A549 (cell line): ENCODE results near the gene SPIB. TPM values are rescaled to one million over a fixed set of nuclear protein-coding genes. Genes with fewer than 3 reads are reported as not detected.

Experiments
- ATAC-seq, 2 experiments: fragments of 200-7000 bp in 1 of 2; fragments of >200 bp in 1 of 2; cut with Nextera tagmentation in 1 of 2; cut with Tn5 transposase in 1 of 2; 3 replicates each; pipeline versions ENCODE4 v1.8.0 to v1.9.1; 2018 to 2020; ENCODE audit warnings: mild to moderate bottlenecking in 1 of 2, moderate library complexity in 1 of 2
- CTCF ChIA-PET: fragments of 300-600 bp; sonication (Branson Sonifier 250); formaldehyde crosslinking; extraction: SDS; loops from one replicate; lab custom pipeline; 2021; ENCODE audit warnings: antibody characterized with exemption, inconsistent platforms; lab: Yijun Ruan, JAX
- POLR2A ChIA-PET: fragments of 350-600 bp; formaldehyde crosslinking; extraction: SDS; loops from one replicate; lab custom pipeline; 2021; ENCODE audit warnings: antibody characterized with exemption, inconsistent platforms; lab: Yijun Ruan, JAX
- DNase-seq, 2 experiments: peaks; one replicate each; pipeline versions ENCODE4 v3.0.0 to v3.0.0-alpha.2; 2011 to 2016; ENCODE audit warnings: low read depth in 1 of 2, low spot score in 1 of 2
- FAIRE-seq: peaks from 2 replicates; lab custom pipeline; 2011; peaks lifted over from hg19 to GRCh38; lab: Jason Lieb, UNC
- H3K27ac ChIP-seq, 2 experiments: fragments of >200 bp; sonication (Bioruptor Twin); formaldehyde crosslinking; 3 replicates each; pipeline ENCODE4 v1.5.1; 2016 to 2017
- H3K4me1 ChIP-seq: fragments of >200 bp; sonication (Bioruptor Twin); formaldehyde crosslinking; 3 replicates; pipeline ENCODE4 v1.6.1; 2016
- H3K4me2 ChIP-seq: fragments of >200 bp; sonication (Bioruptor Twin); formaldehyde crosslinking; 3 replicates; pipeline ENCODE4 v1.6.1; 2016
- H3K4me3 ChIP-seq: fragments of >200 bp; sonication (Bioruptor Twin); formaldehyde crosslinking; 3 replicates; pipeline ENCODE4 v1.5.1; 2016
- H3K9me3 ChIP-seq: fragments of >200 bp; sonication (Bioruptor Twin); formaldehyde crosslinking; 3 replicates; pipeline ENCODE4 v1.6.1; 2016
- BHLHE40 ChIP-seq: IDR thresholded peaks from 2 replicates; pipeline ENCODE4 v1.6.1; 2012; ENCODE audit warnings: low read depth, low read length, inconsistent platforms
- CBX2 ChIP-seq: fragments of 200-600 bp; sonication (generic); IDR thresholded peaks from 2 replicates; pipeline ENCODE4 v1.6.1; 2016; ENCODE audit warnings: low read depth, mild to moderate bottlenecking, borderline replicate concordance
- CBX8 ChIP-seq: fragments of 200-600 bp; sonication (generic); IDR thresholded peaks from 2 replicates; pipeline ENCODE4 v1.6.1; 2016
- CEBPB ChIP-seq, 2 experiments: fragments of >200 bp in 1 of 2; sonication (Bioruptor Twin) in 1 of 2; formaldehyde crosslinking in 1 of 2; IDR thresholded peaks; 2 replicates each; pipeline ENCODE4 v1.6.1; 2012 to 2016
- CTCF ChIP-seq: fragments of >200 bp; sonication (Bioruptor Twin); formaldehyde crosslinking; IDR thresholded peaks from 3 replicates; pipeline ENCODE4 v1.5.1; 2016
- E2F6 ChIP-seq: IDR thresholded peaks from 2 replicates; pipeline ENCODE4 v1.6.1; 2012; ENCODE audit warnings: low read depth, borderline replicate concordance
- ESRRA ChIP-seq: fragments of 150-350 bp; IDR thresholded peaks from 2 replicates; pipeline ENCODE4 v1.6.1; 2014; ENCODE audit warnings: mild to moderate bottlenecking, low read length, borderline replicate concordance
- FOSB ChIP-seq: fragments of 250-450 bp; sonication (Bioruptor Pico); IDR thresholded peaks from 2 replicates; pipeline ENCODE4 v1.5.0; 2020; ENCODE audit warnings: mild to moderate bottlenecking, moderate library complexity
- HEYL ChIP-seq: fragments of 250-450 bp; sonication (Bioruptor Pico); IDR thresholded peaks from 2 replicates; pipeline ENCODE4 v1.8.0; 2021; ENCODE audit warnings: mild to moderate bottlenecking, moderate library complexity
- HOXB5 ChIP-seq: fragments of 250-450 bp; sonication (Bioruptor Pico); IDR thresholded peaks from 2 replicates; pipeline ENCODE4 v1.5.0; 2020; ENCODE audit warnings: mild to moderate bottlenecking, moderate library complexity
- JUN ChIP-seq, 2 experiments: fragments of >200 bp; sonication (Bioruptor Twin); formaldehyde crosslinking; IDR thresholded peaks; 2 replicates in 1 of 2; 3 replicates in 1 of 2; pipeline ENCODE4 v1.6.1; 2016 to 2017
- KDM1A ChIP-seq: fragments of 200-600 bp; sonication (generic); IDR thresholded peaks from 2 replicates; pipeline ENCODE4 v1.6.1; 2016; ENCODE audit warnings: low read depth, mild to moderate bottlenecking
- MAZ ChIP-seq: fragments of 150-350 bp; IDR thresholded peaks from 2 replicates; pipeline ENCODE4 v1.6.1; 2014; ENCODE audit warnings: antibody characterized with exemption, low read depth, low read length, borderline replicate concordance
- MYC ChIP-seq: IDR thresholded peaks from 2 replicates; pipeline ENCODE4 v1.6.1; 2012; ENCODE audit warnings: mild to moderate bottlenecking, inconsistent platforms, low read length, improper control_type of control experiment, borderline replicate concordance
- NR3C1 ChIP-seq: fragments of >200 bp; sonication (Bioruptor Twin); formaldehyde crosslinking; IDR thresholded peaks from 3 replicates; pipeline ENCODE4 v1.6.1; 2017
- PHF8 ChIP-seq: fragments of 200-600 bp; sonication (generic); IDR thresholded peaks from 2 replicates; pipeline ENCODE4 v1.6.1; 2016; ENCODE audit warnings: low read depth, mild to moderate bottlenecking, antibody characterized with exemption, moderate library complexity, borderline replicate concordance
- RAD21 ChIP-seq, 2 experiments: fragments of >200 bp in 1 of 2; sonication (Bioruptor Twin) in 1 of 2; formaldehyde crosslinking in 1 of 2; IDR thresholded peaks in 1 of 2; conservative IDR thresholded peaks in 1 of 2; 2 replicates in 1 of 2; 3 replicates in 1 of 2; pipeline ENCODE4 v1.6.1; 2012 to 2018; ENCODE audit warnings: inconsistent platforms in 1 of 2
- REST ChIP-seq: fragments of 200-600 bp; sonication (generic); IDR thresholded peaks from 2 replicates; pipeline ENCODE4 v1.6.1; 2016; ENCODE audit warnings: antibody characterized with exemption, mild to moderate bottlenecking, moderate library complexity
- RNF2 ChIP-seq: fragments of 200-600 bp; sonication (generic); IDR thresholded peaks from 2 replicates; pipeline ENCODE4 v1.6.1; 2016; ENCODE audit warnings: low read depth, mild to moderate bottlenecking, antibody characterized with exemption, moderate library complexity, borderline replicate concordance
- SMC3 ChIP-seq: fragments of >200 bp; sonication (Bioruptor Twin); formaldehyde crosslinking; IDR thresholded peaks from 3 replicates; pipeline ENCODE4 v1.6.1; 2018; ENCODE audit warnings: inconsistent platforms
- ZFP36 ChIP-seq: fragments of 450-650 bp; IDR thresholded peaks from 2 replicates; pipeline ENCODE4 v1.6.1; 2014; ENCODE audit warnings: borderline replicate concordance; ENCODE audit not compliant: partially characterized antibody
- ZNF302 ChIP-seq: fragments of 250-450 bp; sonication (Bioruptor Pico); IDR thresholded peaks from 2 replicates; pipeline ENCODE4 v1.9.0; 2021; ENCODE audit warnings: inconsistent platforms, mild to moderate bottlenecking, moderate library complexity
- WGBS: methylation state at CpG from one replicate; pipeline ENCODE4 v1.1.6; 2017; ENCODE audit errors: missing lambda C conversion rate; 5-methylcytosine and 5-hydroxymethylcytosine counted together
- polyA plus RNA-seq, 4 experiments: library from polyadenylated mRNA; depleted of rRNA in 3 of 4; stranded (reverse); fragments of >200 nt; fragmentation: RNase III in 1 of 4; extraction: RNeasy Plus Mini Kit Qiagen cat#74134 plus additional on column Dnase treatment in 1 of 4; gene quantifications; 2 replicates in 3 of 4; 3 replicates in 1 of 4; pipeline ENCODE4 v1.2.3, GENCODE V29; 2011 to 2017
- TF ChIP-seq, protein P1 (sequence below): IDR thresholded peaks from 2 replicates; pipeline ENCODE4 v1.6.1; 2012
- TF ChIP-seq, protein P2 (sequence below): fragments of >200 bp; sonication (Bioruptor Twin); formaldehyde crosslinking; IDR thresholded peaks from 2 replicates; pipeline ENCODE4 v1.6.1; 2016

The SPIB gene
- polyA plus RNA-seq, 2 of the 4 experiments (the other 2 are of a cell fraction): 0.03 TPM; not detected in 1

- Histone ChIP-seq H3K27ac (no peak overlapping the region), H3K4me1 (no peaks in the 10 kb centered on the region), H3K4me2 (no peak overlapping the region), H3K9me3 (no peaks in the 10 kb centered on the region), H3K4me3 (no peak overlapping the region)
- POLR2A ChIA-PET: interaction anchor here (0.7 to 1.3 kb wide), 2 partner anchors 31 to 82 kb away, joined by 3 to 4 read pairs; partner anchors contain the start of gene POLD1
- peak; percentile 67 to 89 for ATAC-seq
- FAIRE-seq: no peak
- TF ChIP-seq E2F6 (peak; percentile 31; the same call in 1 of the 2 replicates), CTCF (peak; percentile 82), ESRRA (no peak), PHF8 (no peak), FOSB (CRISPR knock-in tag) (no peak), NR3C1 (no peak), JUN (IDR thresholded peaks at IDR 0.05) (0 out of 5 replicates have a peak, but pooled peaks of 1 of the 2 experiments have one; percentile 17), ZFP36 (peak; percentile 84), MYC (peak; percentile 87; the same call in 1 of the 2 replicates), SMC3 (peak; percentile 77), HOXB5 (no peak), MAZ (no peak), CBX2 (no peak), CEBPB (IDR thresholded peaks at IDR 0.05) (no peak), KDM1A (no peak), BHLHE40 (no peak), HEYL (CRISPR knock-in tag) (no peak), REST (no peak), RAD21 (conservative IDR thresholded peaks at IDR 0.05 in 1 of 2, IDR thresholded peaks at IDR 0.05 in 1 of 2) (peak; percentile 52 to 59; a peak in 4 of 5 replicates), CBX8 (no peak), ZNF302 (no peak), RNF2 (no peak)
- TF ChIP-seq, protein P1, sequence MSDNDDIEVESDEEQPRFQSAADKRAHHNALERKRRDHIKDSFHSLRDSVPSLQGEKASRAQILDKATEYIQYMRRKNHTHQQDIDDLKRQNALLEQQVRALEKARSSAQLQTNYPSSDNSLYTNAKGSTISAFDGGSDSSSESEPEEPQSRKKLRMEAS: peak; percentile 90
- TF ChIP-seq, protein P2, sequence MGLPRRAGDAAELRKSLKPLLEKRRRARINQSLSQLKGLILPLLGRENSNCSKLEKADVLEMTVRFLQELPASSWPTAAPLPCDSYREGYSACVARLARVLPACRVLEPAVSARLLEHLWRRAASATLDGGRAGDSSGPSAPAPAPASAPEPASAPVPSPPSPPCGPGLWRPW: no peak
- CTCF ChIA-PET: interaction anchor here (0.6 to 3.0 kb wide), 35 partner anchors 10 to 383 kb away, joined by 3 to 22 read pairs (median 4); partner anchors contain the start of genes NR1H2 and POLD1
- WGBS: 70% methylated on average over 35 of the region's 37 CpGs
- DNase-seq: peak; percentile 86 to 89
These were observed 3.7 kb upstream of the SPIB start for GRCh38 chr19:50414864-50415660.
